Measurements from ENCODE around the gene PARP12. TPM values are rescaled to one million over a fixed set of nuclear protein-coding genes. Genes with fewer than 3 reads are reported as not detected.

PARP12 gene
- total RNA-seq, 1 donor from 2014 or later: 54.6 TPM

DNA sequence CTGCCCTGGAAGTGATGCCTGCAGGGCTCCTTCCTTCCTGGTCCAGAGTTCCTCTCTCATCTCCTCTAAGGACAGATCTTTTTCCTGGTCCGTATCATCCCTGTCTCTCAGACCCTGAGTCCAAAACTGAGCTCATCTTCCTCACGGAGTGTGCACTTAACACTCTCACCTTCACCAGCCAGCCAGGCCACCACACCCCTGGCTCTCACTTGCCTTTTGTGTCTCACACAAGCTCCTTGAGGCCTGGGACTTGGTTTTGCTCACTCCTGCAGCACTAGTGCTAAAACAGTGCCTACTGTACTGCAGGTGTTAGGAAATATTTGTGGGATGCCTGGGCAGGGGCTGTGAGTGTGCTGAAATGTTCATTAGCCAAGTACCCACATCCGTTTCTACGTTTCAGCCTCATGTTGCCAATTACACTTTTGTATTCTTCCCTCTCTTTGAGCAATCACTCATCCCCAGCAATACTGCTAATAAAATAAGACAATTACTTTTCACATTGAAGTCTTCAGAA lies 21.4 kb upstream of the PARP12 start:
- no peaks in the 10 kb centered on the region for H3K27me3 ChIP-seq
- no peak overlapping the region for H3K4me3 ChIP-seq
- H3K9me3 ChIP-seq: no peaks in the 10 kb centered on the region
- TF ChIP-seq, protein P1, sequence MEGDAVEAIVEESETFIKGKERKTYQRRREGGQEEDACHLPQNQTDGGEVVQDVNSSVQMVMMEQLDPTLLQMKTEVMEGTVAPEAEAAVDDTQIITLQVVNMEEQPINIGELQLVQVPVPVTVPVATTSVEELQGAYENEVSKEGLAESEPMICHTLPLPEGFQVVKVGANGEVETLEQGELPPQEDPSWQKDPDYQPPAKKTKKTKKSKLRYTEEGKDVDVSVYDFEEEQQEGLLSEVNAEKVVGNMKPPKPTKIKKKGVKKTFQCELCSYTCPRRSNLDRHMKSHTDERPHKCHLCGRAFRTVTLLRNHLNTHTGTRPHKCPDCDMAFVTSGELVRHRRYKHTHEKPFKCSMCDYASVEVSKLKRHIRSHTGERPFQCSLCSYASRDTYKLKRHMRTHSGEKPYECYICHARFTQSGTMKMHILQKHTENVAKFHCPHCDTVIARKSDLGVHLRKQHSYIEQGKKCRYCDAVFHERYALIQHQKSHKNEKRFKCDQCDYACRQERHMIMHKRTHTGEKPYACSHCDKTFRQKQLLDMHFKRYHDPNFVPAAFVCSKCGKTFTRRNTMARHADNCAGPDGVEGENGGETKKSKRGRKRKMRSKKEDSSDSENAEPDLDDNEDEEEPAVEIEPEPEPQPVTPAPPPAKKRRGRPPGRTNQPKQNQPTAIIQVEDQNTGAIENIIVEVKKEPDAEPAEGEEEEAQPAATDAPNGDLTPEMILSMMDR (IDR thresholded peaks at IDR 0.05): no peak
- no peak for DNase-seq (ENCODE audit: low spot score in 2 of 2)
- intact Hi-C loops (cut with DNase I): no loop called here
- no peak overlapping the region for H3K27ac ChIP-seq
- H3K36me3 ChIP-seq: peaks cover 0 to 6% of the 10 kb centered on the region in 2 donors
- H3K4me1 ChIP-seq: no peaks in the 10 kb centered on the region

DNA sequence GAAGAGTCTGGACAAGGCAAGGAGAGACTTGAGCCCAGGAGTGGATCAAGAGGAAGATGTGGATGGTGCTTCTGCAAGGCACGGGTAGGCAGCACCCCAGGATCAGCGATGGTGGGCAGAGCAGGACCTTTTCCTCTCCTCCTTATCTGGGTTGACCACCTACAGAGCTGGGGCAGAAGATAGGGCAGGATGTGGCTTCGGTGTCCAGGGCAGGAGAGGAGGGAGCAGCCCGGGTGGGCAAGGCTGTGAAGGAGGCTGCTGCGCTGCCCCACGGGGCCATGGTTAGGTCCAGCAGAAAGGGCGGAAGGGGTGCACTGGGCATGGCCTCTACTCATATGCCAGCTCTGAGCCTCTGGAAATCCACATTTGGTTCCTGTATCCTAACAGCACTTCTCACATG lies 20.0 kb upstream of the PARP12 start:
- Histone ChIP-seq H3K9me3 (no peaks in the 10 kb centered on the region), H3K27ac (no peak overlapping the region), H3K27me3 (no peaks in the 10 kb centered on the region), H3K4me1 (no peaks in the 10 kb centered on the region), H3K4me3 (no peak overlapping the region), H3K36me3 (no peaks in the 10 kb centered on the region)
- TF ChIP-seq, protein P1 (IDR thresholded peaks at IDR 0.05): no peak
- no peak for DNase-seq (ENCODE audit: low spot score in 2 of 2)
- intact Hi-C loops (cut with DNase I): no loop called here

DNA sequence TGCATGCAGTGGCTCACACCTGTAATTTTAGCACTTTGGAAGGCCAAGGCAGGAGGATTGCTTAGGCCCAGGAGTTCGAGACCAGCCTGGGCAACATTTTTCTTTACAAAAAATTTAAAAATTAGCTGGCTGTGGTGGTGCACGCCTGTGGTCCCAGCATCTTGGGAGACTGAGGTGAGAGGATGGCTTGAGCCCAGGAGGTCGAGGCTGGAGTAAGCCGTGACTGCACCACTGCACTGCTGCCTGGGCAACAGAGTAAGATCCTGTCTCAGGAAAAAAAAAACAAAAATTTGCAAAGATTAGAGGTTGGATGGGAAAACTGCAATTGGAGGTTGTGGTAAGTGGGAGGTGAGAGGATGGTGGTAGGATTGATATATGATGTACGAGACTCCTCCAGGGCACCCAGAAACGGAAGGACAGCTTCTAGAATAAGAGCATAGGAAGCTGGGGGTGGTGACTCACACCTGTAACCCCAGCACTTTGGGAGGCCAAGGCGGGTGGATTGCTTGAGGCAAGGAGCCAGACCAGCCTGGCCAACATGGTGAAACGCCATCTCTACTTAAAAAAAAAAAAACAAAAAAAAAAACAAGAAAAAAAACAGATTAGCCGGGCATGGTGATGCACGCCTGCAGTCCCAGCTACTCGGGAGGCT lies 19.1 kb upstream of the PARP12 start:
- TF ChIP-seq, protein P1 (IDR thresholded peaks at IDR 0.05): no peak
- Histone ChIP-seq H3K36me3 (no peaks in the 10 kb centered on the region), H3K9me3 (no peaks in the 10 kb centered on the region), H3K4me1 (no peaks in the 10 kb centered on the region), H3K27me3 (no peaks in the 10 kb centered on the region), H3K27ac (no peak overlapping the region), H3K4me3 (no peak overlapping the region)
- intact Hi-C loops (cut with DNase I): no loop called here
- DNase-seq (ENCODE audit: low spot score in 2 of 2): no peak

DNA sequence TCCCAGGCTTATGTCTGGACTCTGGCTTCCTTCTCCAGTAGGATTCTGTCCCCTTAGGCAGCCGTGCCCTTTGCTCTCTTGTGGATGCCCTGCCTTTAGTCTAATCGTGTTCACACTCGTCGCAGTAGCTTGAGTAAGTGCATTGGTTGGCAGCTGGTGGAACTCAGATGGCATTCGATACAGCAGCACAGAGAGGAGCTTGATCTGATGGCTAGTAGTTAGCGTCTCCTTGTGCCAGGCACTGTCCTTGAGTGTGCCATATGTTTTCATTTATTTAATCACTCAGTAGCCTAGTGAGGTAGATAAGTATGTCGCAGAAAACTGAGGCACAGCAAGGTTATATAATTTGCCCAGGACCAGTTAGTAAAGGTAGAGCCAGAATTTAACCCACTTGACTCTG lies 18.2 kb upstream of the PARP12 start:
- H3K9me3 ChIP-seq: no peaks in the 10 kb centered on the region
- intact Hi-C loops (cut with DNase I): no loop called here
- H3K27ac ChIP-seq: no peak overlapping the region
- TF ChIP-seq, protein P1 (IDR thresholded peaks at IDR 0.05): no peak
- no peak overlapping the region for H3K4me3 ChIP-seq
- no peaks in the 10 kb centered on the region for H3K36me3 ChIP-seq
- no peak for DNase-seq (ENCODE audit: low spot score in 2 of 2)
- H3K4me1 ChIP-seq: no peaks in the 10 kb centered on the region
- H3K27me3 ChIP-seq: no peaks in the 10 kb centered on the region

DNA sequence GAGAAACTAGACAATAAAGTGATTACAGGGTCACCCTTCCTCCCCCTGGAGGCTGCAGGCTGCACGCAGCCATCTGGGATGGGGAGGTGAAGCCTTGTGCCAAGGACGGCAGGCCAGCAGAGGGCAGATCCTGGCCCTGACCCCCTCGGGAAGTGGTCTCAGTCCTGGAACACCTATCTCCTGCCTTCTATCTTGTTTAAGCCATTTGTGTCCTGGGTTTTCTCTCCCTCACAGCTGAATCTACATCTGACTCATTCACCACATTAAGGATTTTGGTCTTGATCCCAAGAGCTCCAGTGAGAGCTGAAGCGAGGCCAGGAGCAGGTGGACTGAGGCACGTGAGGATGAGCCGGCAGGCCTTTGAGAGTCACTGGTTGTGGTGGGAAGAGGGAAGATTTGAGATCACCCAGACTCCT lies 16.4 kb upstream of the PARP12 start:
- DNase-seq (ENCODE audit: low spot score in 2 of 2): no peak
- H3K4me3 ChIP-seq: no peak overlapping the region
- no peaks in the 10 kb centered on the region for H3K4me1 ChIP-seq
- intact Hi-C loops (cut with DNase I): no loop called here
- H3K27me3 ChIP-seq: no peaks in the 10 kb centered on the region
- no peaks in the 10 kb centered on the region for H3K9me3 ChIP-seq
- TF ChIP-seq, protein P1 (IDR thresholded peaks at IDR 0.05): no peak
- no peaks in the 10 kb centered on the region for H3K36me3 ChIP-seq
- no peak overlapping the region for H3K27ac ChIP-seq
